GM19193 (cell line): ENCODE measurements around the gene WNT3A.

Experiments
- POLR2A ChIP-seq: IDR thresholded peaks from 4 replicates; pipeline ENCODE4 v1.6.1; 2011; ENCODE audit not compliant: insufficient read depth, insufficient read length; ENCODE audit errors: extremely low read depth

Gene WNT3A

DNA sequence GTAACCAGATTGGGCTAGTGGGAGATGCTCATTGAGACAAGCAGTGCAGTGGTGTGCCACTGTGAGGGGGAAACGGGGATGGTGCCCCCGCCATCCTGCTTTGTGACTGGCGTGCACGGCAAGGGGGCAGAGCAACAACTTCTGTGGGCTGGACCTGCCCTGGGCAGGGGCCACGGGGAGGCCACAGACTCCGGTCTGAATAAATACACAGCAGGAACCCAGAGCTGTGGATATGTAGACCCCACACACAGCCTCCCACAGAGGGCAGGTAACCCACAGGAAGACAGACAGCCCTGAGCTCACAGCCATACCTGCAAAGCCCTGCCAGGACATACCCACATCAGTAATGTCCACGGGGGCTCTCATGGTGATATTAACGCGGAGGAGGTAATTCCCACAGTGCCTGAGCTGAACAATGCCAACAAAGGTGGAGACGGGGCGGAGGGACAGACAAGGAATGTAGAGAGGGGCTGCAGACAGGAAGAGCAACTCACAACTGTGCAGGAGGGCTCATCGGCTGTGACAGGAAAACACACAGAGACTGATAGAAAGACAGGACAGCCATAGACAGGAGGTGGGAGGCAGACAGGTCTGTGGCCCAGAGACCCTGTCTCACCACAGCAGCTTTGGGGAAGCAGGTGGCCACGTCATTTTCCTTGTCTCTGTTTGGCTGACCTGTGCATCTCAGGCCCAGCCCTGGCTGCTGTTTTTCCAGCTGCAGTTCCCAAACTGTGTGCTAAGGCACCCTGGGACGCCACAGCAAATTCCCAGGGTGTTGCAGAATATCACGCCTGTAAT lies 4.9 kb upstream of the WNT3A start:
- TF ChIP-seq POLR2A, result no peak

DNA sequence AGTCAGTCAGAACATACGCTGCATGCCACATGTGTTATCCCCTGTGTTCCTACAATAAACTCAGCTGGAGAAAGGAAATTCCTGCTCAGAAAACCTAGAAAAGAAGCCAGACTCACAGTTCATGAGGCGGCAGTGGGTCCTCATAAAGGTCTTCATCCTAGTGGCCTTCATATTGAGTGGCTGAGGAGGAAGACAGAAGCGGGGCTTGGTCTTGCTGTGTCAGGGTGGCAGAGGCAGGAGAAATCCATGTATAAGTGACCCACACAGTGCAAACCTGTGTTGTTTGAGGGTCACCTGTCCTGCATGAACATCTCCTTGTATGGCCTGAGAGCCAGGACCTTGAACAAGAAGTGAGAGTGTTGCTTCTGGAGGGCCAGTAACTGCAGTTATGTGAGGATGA lies 4.0 kb upstream of the WNT3A start:
- TF ChIP-seq POLR2A, result no peak

DNA sequence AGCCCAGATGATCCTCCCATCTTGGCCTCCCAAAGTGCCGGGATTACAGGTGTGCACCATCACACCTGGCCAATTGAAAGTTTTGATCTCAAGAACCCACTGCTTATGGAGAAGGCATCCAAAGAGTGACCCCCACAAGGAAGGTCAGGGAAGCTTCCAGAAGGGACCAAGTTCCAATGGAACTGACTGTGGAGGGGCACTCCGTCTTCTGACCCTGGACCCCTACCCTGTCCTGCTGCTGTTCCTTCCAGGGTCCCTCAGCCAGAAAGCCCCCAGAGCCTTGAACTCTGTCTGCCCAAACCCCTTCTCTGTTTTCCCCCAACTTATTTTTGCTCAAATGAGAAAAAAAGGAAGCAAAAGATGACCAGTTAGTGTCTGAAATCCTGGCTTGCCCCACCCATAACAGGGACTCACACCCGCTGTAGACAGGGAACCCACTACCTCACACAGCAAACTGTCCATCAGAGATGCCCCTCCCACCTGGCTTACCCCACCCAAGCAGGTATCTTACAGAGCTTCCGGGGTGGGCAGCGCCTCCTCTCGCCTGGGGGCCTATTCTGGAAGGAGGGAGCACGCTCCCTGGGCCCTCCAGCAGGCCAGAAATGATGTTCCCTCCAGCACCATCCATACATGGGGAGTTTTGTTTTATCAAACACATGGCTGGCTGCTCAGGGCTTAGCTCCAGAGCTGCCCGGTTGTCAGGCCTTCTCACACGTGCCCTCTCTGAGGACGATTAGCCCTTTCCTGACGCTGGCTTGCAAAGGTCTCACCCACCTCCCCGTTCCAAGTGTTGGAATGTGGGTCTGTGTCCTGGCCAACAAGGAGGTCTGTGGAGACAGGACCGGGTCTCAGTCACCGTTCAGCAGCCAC lies 3.1 kb upstream of the WNT3A start:
- TF ChIP-seq POLR2A, result no peak

DNA sequence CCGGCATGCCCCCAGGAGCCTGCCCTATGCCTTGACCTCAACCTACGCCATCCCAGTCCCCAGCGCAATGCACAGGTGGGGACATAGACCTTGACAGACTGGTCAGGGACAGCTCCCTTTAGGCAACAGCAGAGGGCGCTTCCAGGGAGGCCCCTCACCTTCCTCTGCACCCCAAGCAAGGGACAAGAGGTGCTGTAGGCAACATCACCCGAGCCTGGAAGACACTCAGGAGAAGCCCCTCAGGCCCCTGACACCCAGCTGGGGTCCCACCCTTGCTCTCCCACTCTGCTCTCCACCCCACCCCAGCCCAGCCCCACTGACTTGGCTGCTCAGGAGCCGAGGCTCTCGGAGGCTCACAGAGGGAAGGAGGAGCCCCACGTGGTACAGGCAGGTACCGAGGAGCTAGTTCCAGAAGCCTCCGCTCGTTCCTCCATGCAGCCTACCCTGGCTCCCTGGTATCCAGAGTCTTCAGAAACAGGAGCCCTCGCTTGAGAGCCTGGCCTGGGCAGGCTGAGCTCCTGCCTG lies 2.4 kb upstream of the WNT3A start:
- no peak for TF ChIP-seq POLR2A

DNA sequence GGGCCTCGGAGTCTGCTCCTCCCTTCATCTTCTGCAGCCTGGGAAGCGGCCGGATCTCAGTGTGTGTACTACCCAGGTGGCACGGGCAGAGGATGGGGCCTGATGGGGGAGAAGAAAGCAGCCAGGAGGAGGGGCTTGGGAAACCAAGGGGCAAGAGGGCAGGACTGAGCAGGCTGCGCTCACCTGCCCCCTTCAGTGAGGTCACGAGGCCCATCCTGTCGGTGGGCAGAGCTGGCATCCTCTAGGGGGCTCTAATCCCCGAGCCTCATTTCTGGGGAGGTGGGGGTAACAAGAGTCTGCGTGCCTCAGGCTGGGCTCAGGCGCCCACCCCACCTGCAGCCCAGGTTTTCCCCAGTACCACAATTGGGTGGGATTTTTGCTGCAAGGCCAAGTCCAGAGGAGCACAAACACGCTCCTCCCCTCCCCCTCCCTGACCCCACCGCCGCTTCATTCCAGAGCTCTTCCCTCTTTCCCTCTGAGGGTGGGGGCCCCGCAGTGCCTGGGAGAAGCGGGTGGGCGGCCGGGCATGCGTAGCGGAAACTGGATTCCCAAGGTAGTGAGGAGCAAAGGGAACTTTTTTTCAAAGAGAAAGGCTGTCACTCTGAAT lies 1.8 kb upstream of the WNT3A start:
- no peak for TF ChIP-seq POLR2A

DNA sequence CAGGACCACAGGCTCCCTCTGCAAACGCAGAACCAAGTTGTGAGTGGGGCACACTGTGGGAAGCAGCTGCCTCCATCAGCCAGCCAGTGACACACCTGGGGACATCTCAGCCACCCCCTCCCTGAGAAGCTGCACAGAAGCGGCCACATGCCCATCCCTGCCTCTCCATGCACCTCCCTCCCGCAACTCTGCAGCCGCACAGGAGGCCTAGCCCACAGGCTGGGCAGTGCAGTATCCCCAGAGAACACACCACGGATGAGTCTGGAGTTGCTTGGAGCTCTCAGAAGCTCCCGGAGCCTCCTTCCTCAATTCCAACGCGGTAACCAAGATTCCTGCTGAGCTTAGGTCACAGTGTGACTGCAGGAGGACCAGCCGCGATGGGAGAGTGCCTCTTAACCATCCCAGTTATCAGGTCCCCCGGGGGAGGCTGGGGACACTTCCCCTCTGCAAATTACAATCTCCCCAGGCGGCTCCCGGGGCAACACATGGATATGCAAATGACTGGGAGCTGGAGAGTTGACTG lies 1.2 kb upstream of the WNT3A start:
- TF ChIP-seq POLR2A, result no peak

DNA sequence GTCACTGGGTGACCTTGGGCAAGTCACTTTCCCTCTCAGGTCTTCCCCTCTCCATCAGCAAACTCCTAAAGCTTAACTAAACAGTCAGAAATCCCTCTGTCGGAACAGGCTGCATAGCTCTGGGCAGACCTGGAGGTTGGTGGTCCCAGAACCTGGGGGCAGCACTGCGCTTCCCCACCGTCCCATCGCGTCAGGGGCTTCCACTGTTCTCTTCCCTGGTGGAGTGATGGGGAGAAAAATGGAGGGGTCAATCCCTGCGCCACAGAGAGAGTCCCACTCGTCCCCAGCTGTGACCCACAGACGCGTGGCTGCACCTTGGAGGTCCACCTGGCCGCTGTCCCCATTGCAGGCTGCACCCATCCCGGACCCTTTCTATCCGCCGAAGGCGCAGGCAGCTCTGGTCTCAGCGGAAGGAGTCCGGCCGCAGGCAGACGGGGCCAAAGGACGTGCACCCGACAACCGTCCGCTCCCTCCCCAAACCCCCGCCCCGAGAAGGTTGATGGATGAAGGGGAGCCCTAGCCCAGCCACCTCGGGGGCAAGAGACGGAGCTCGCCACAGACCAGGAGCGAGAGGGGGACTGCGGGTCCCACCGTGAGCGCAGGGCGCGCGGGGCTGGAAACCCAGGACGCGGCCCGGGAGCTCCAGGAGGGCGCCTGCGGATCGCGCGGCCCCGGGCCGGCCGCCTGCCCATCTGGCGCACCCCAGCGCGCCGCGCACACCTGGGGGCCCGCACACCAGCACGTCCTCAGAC lies 588 bp upstream of the WNT3A start:
- no peak for TF ChIP-seq POLR2A

DNA sequence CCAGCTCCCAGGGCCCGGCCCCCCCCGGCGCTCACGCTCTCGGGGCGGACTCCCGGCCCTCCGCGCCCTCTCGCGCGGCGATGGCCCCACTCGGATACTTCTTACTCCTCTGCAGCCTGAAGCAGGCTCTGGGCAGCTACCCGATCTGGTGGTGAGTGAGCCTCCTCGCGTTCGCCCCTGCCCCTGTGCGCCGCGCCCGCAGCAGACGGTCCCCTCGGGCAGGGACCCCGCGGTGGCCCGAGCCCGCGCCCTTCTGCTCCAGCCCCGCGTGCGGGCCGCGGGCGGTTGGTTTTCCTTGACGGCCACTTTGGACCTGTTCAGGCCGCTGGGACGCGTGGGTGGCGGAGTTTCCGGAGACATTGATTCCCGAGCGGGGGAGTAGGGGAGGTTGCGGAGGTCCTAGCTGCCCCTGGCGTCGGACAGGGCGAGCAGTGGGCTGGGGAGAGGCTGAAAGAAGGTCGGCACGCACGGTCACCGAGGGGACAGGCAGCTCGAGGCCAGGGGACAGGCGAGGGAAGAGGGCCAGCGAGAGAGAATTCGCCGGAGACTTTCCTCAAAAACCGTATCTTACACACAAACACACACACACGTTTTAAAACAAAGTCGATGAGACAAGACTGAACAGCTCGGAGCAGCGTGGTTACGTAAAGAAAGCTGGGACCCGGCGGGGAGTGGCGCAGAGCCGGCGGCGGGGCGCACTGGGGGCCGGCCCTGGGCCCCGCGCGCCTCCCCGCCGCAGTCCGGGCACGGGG lies 427 bp downstream of the WNT3A start:
- TF ChIP-seq POLR2A, result no peak

DNA sequence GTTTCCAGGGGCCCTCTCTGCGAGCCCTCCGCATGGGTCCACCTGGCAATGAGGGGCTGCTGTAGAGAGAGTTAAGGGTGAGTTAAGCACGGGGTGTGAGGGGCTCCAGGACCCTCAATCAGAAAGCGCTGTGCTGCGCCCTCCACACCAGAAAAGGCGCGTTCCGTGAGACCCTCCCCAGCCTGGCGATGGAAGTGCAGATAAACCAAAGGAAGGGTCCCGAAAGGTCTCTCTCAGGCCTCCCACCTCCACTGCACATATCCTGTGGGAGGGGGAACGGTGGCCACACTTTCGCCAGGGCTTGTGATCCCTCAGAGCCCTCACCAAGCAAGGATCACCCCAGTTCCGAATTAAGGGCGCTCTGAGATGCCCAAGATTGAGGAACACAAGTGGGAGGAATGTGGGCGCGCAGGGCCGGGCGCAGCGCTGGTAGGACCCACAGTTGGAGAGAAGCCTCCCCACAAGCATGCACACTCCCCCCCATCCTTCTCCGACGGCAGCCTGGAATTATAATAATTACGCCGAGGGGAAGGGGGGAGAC lies 1.1 kb downstream of the WNT3A start:
- TF ChIP-seq POLR2A, result no peak

DNA sequence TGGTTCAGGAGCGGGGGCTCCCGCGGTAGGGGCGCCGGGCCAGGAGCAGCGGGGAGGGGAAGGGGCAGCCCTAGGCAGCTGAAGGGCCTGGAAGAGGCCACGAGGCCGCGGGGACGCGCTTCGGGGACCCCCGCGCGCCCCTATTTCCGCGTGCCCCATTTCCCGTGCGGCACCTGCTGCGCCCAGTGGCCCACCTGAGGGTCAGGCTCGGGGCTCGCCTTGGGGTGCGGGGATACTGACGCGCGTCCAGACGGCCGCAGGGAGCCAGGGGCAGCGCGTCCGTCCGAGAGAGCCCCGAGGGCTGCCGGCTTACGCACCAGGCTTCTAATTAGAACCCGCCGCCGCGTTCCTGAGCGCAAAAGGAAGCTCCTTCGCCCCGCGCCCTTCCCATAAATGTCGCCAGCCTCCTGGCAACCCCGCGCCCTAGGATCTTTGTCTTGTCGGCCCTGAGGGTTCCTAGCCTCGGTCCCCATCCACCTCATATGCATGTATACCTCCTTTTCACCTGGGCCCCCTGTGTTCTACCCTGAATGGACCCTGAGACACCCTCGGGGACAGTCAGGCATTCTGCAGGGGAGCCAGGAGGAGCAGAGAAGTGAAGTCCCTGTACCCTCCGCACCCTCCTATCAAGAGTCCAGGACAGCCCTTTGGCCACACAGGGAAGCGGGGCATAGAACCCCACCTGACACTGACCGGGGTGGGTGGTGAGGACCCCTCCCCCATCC lies 1.8 kb downstream of the WNT3A start:
- no peak for TF ChIP-seq POLR2A

DNA sequence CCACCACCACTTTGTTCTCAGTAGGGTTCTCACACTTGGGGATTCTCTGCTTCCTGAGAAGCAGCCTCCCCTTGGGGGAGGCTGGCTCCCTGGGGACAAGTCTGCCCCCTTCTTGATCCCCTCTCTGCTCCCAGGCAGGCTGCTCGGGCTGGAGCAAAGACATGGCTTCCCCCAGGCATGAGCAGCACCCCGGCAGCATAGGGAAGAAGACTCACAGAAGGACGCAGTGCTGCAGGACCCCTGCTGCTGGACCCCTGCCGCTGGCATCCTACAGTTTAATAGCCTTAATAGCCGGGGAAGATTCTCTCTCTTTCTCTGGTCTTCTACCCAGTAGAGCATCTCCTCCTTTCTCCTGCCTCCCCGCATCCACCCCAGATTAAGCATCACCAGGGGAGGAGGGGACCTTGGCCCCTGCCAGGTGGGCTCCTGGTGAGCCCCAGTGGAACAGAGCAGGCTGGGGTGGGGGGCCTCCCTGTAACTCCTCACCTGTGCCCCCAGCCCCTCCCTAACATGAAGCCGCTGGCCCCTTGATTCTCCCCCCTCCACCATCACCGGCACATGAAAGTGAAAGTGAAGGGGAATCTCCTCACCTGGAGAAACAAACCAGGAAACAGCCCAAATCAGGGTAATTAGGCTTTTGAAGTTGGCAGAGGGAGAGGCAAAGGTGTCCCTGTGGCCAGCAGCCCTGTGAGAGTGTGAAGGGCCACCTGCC lies 2.5 kb downstream of the WNT3A start:
- no peak for TF ChIP-seq POLR2A
